Stomach (tissue), 4 donors: ENCODE data around the gene PELO.

Experiments used
- POLR2A ChIP-seq, 4 donors: fragments of 450-650 bp; IDR thresholded peaks; one replicate each; pipeline ENCODE4 v1.6.1; 2016; ENCODE audit warnings: antibody characterized with exemption in 4 of 4, control low read depth in 2 of 4, mild to moderate bottlenecking in 1 of 4, moderate library complexity in 1 of 4
- TF ChIP-seq, protein P1 (sequence below), 7 experiments: fragments of 450-650 bp in 4 of 7; fragments of 200-600 bp in 3 of 7; sonication (generic) in 3 of 7; IDR thresholded peaks; one replicate each; pipeline ENCODE4 v1.5.1; 2016 to 2019; ENCODE audit warnings: antibody characterized with exemption in 7 of 7, control low read depth in 2 of 7, mild to moderate bottlenecking in 1 of 7

DNA sequence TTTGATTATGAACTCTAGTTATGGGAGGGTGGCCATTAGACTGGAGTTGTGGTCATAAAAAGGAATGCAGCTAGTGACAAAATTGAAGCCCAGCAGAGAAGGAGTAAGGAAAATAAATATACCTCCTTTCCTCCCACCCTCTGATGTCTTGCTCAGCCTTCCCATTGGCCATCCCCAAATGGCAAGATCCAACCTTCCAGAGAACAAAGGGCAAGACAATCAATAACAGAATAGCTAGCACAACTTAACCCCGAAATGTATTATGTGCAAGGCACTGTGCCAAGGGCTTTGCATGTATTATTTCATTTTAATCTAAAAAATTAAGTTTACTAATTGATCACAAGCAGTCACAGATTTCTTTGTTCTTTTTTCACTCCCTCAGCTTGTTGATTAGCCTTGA, 3.6 kb downstream of the PELO start:
- TF ChIP-seq, protein P1, sequence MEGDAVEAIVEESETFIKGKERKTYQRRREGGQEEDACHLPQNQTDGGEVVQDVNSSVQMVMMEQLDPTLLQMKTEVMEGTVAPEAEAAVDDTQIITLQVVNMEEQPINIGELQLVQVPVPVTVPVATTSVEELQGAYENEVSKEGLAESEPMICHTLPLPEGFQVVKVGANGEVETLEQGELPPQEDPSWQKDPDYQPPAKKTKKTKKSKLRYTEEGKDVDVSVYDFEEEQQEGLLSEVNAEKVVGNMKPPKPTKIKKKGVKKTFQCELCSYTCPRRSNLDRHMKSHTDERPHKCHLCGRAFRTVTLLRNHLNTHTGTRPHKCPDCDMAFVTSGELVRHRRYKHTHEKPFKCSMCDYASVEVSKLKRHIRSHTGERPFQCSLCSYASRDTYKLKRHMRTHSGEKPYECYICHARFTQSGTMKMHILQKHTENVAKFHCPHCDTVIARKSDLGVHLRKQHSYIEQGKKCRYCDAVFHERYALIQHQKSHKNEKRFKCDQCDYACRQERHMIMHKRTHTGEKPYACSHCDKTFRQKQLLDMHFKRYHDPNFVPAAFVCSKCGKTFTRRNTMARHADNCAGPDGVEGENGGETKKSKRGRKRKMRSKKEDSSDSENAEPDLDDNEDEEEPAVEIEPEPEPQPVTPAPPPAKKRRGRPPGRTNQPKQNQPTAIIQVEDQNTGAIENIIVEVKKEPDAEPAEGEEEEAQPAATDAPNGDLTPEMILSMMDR (IDR thresholded peaks at IDR 0.05), result no peak
- TF ChIP-seq POLR2A (IDR thresholded peaks at IDR 0.05), result no peak
